RWPE2 (cell line): ENCODE data around the gene PLEKHM3.

Experiments
- ATAC-seq: fragments of 200-7000 bp; cut with Tn5 transposase; 3 replicates; pipeline ENCODE4 v1.9.1; 2021; ENCODE audit warnings: low read depth
- DNase-seq: peaks from one replicate; pipeline ENCODE4 v3.0.0-alpha.2; 2020; ENCODE audit warnings: low spot score
- H3K27ac ChIP-seq: fragments of 450-650 bp; 2 replicates; pipeline ENCODE4 v1.5.1; 2017; ENCODE audit warnings: mild to moderate bottlenecking; ENCODE audit not compliant: poor library complexity, severe bottlenecking
- H3K27me3 ChIP-seq: fragments of 250-450 bp; sonication (Bioruptor Pico); 2 replicates; pipeline ENCODE4 v1.5.1; 2021; ENCODE audit warnings: mild to moderate bottlenecking, moderate library complexity; ENCODE audit not compliant: insufficient read depth, poor library complexity, severe bottlenecking
- H3K36me3 ChIP-seq: fragments of 250-450 bp; sonication (Bioruptor Pico); 2 replicates; pipeline ENCODE4 v1.5.1; 2020; ENCODE audit warnings: low read depth, mild to moderate bottlenecking, moderate library complexity
- H3K4me1 ChIP-seq: fragments of 250-450 bp; sonication (Bioruptor Pico); 2 replicates; pipeline ENCODE4 v1.5.1; 2021; ENCODE audit warnings: mild to moderate bottlenecking, moderate library complexity; ENCODE audit not compliant: insufficient read depth, poor library complexity, severe bottlenecking
- H3K4me3 ChIP-seq: fragments of 250-450 bp; sonication (Bioruptor Pico); 2 replicates; pipeline ENCODE4 v1.5.1; 2021; ENCODE audit warnings: mild to moderate bottlenecking, moderate library complexity; ENCODE audit not compliant: severe bottlenecking
- H3K9me3 ChIP-seq: fragments of 250-450 bp; sonication (Bioruptor Pico); 2 replicates; pipeline ENCODE4 v1.5.1; 2021; ENCODE audit warnings: mild to moderate bottlenecking, moderate library complexity; ENCODE audit not compliant: severe bottlenecking
- CTCF ChIP-seq: fragments of 450-650 bp; IDR thresholded peaks from one replicate; pipeline ENCODE4 v1.5.1; 2017; ENCODE audit warnings: mild to moderate bottlenecking, moderate library complexity; ENCODE audit not compliant: poor library complexity, severe bottlenecking

The PLEKHM3 gene

GRCh38 chr2:207855591-207855990, 169.7 kb downstream of the PLEKHM3 start:
- H3K27me3 ChIP-seq = no peaks in the 10 kb centered on the region
- no peak for ATAC-seq
- TF ChIP-seq CTCF = no peak
- no peak for DNase-seq
- H3K9me3 ChIP-seq = no peaks in the 10 kb centered on the region
- no peak overlapping the region for H3K4me3 ChIP-seq
- no peak overlapping the region for H3K27ac ChIP-seq
- H3K36me3 ChIP-seq = 0 out of 2 replicates have a peak, but pooled peaks cover 3% of the 10 kb centered on the region
- H3K4me1 ChIP-seq = no peaks in the 10 kb centered on the region

- Histone ChIP-seq H3K36me3 (0 out of 2 replicates have a peak, but pooled peaks cover 3% of the 10 kb centered on the region), H3K4me1 (no peaks in the 10 kb centered on the region), H3K27ac (peak overlapping the region; percentile 21), H3K9me3 (no peaks in the 10 kb centered on the region), H3K4me3 (no peak overlapping the region), H3K27me3 (no peaks in the 10 kb centered on the region)
- DNase-seq = no peak
- ATAC-seq = peak; percentile 29; the same call in 2 of the 3 replicates
- no peak for TF ChIP-seq CTCF
Observed at GRCh38 chr2:207854484-207855440, 170.6 kb downstream of the PLEKHM3 start.

GRCh38 chr2:207852791-207853190, 172.5 kb downstream of the PLEKHM3 start:
- DNase-seq (no peak), ATAC-seq (no peak)
- no peak overlapping the region for H3K27ac ChIP-seq
- no peaks in the 10 kb centered on the region for H3K9me3 ChIP-seq
- no peak for TF ChIP-seq CTCF
- no peaks in the 10 kb centered on the region for H3K27me3 ChIP-seq
- H3K4me1 ChIP-seq = peaks cover 5% of the 10 kb centered on the region
- 0 out of 2 replicates have a peak, but pooled peaks cover 3% of the 10 kb centered on the region for H3K36me3 ChIP-seq
- no peak overlapping the region for H3K4me3 ChIP-seq

GRCh38 chr2:207849443-207849842, 175.9 kb downstream of the PLEKHM3 start:
- Histone ChIP-seq H3K4me1 (peaks cover 14% of the 10 kb centered on the region), H3K4me3 (no peak overlapping the region), H3K27ac (no peak overlapping the region), H3K36me3 (no peaks in the 10 kb centered on the region), H3K27me3 (no peaks in the 10 kb centered on the region), H3K9me3 (no peaks in the 10 kb centered on the region)
- no peak for TF ChIP-seq CTCF
- ATAC-seq (no peak), DNase-seq (no peak)

- Histone ChIP-seq H3K4me1 (peaks cover 14% of the 10 kb centered on the region), H3K4me3 (no peak overlapping the region), H3K36me3 (no peaks in the 10 kb centered on the region), H3K27ac (no peak overlapping the region), H3K9me3 (no peaks in the 10 kb centered on the region), H3K27me3 (no peaks in the 10 kb centered on the region)
- ATAC-seq = no peak
- TF ChIP-seq CTCF = no peak
- no peak for DNase-seq
Observed at GRCh38 chr2:207848545-207848928, 176.8 kb downstream of the PLEKHM3 start.
